Activated CD8-positive, alpha-beta memory T cell treated with anti-CD3 and anti-CD28 coated beads for 36 hours (primary cell): ENCODE data around the gene SOHLH2. TPM values are rescaled to one million over a fixed set of nuclear protein-coding genes. Genes with fewer than 3 reads are reported as not detected.

Source experiments
- CTCF ChIA-PET: fragments of 350-600 bp; sonication (Branson Sonifier 250); formaldehyde crosslinking; loops from one replicate; lab custom pipeline; 2021; ENCODE audit warnings: antibody characterized with exemption; lab: Charles Lee
- POLR2A ChIA-PET: fragments of 350-600 bp; sonication (Branson Sonifier 250); formaldehyde crosslinking; loops from one replicate; lab custom pipeline; 2021; ENCODE audit warnings: antibody characterized with exemption; lab: Charles Lee
- total RNA-seq, 2 experiments: library from RNA; stranded (reverse); gene quantifications; one replicate each; pipeline ENCODE4 v1.2.3, GENCODE V29; 2021

Gene SOHLH2
- not detected for total RNA-seq

- POLR2A ChIA-PET: no interaction called here
- CTCF ChIA-PET: no interaction called here
These were observed at the start of gene SOHLH2 for GRCh38 chr13:36214163-36214921. TSS of gene SOHLH2 (minus strand) at chr13:36214556. CDS start at chr13:36214526, 30 bp downstream.

GRCh38 chr13:36261976-36262375, 47.6 kb upstream of the SOHLH2 start:
- CTCF ChIA-PET: no interaction called here

GRCh38 chr13:36261011-36261410, 46.7 kb upstream of the SOHLH2 start:
- ChIA-PET POLR2A (no interaction called here), CTCF (no interaction called here)

More at GRCh38 chr13:36261976-36262375, 47.6 kb upstream of the SOHLH2 start:
- POLR2A ChIA-PET: no interaction called here

GRCh38 chr13:36259361-36260137, 45.2 kb upstream of the SOHLH2 start:
- POLR2A ChIA-PET: no interaction called here

GRCh38 chr13:36258831-36259230, 44.5 kb upstream of the SOHLH2 start:
- ChIA-PET CTCF (no interaction called here), POLR2A (no interaction called here)

More at GRCh38 chr13:36259361-36260137, 45.2 kb upstream of the SOHLH2 start:
- CTCF ChIA-PET: no interaction called here

- ChIA-PET CTCF (no interaction called here), POLR2A (no interaction called here)
These were observed 37.2 kb upstream of the SOHLH2 start for GRCh38 chr13:36251526-36251925.

- ChIA-PET POLR2A (no interaction called here), CTCF (no interaction called here)
These were observed 36.7 kb upstream of the SOHLH2 start for GRCh38 chr13:36251017-36251416.

GRCh38 chr13:36248700-36249099, 34.3 kb upstream of the SOHLH2 start:
- CTCF ChIA-PET: no interaction called here
- POLR2A ChIA-PET: no interaction called here

- ChIA-PET CTCF (no interaction called here), POLR2A (no interaction called here)
These were observed 30.6 kb upstream of the SOHLH2 start for GRCh38 chr13:36244990-36245389.

GRCh38 chr13:36244073-36244472, 29.7 kb upstream of the SOHLH2 start:
- POLR2A ChIA-PET: no interaction called here
- CTCF ChIA-PET: no interaction called here

- ChIA-PET POLR2A (no interaction called here), CTCF (no interaction called here)
These were observed 28.4 kb upstream of the SOHLH2 start for GRCh38 chr13:36242761-36243160.

GRCh38 chr13:36231236-36231635, 16.9 kb upstream of the SOHLH2 start:
- ChIA-PET CTCF (interaction anchor here (0.6 kb wide), 1 partner anchor 51 kb away, joined by 3 read pairs; no protein-coding TSS in a partner anchor), POLR2A (no interaction called here)

GRCh38 chr13:36224730-36225129, 10.4 kb upstream of the SOHLH2 start:
- CTCF ChIA-PET: no interaction called here
- POLR2A ChIA-PET: no interaction called here

GRCh38 chr13:36219883-36220282, 5.5 kb upstream of the SOHLH2 start:
- CTCF ChIA-PET: no interaction called here
- POLR2A ChIA-PET: no interaction called here

GRCh38 chr13:36217456-36217855, 3.1 kb upstream of the SOHLH2 start:
- CTCF ChIA-PET: no interaction called here
- POLR2A ChIA-PET: no interaction called here

GRCh38 chr13:36212789-36213188, 1.6 kb downstream of the SOHLH2 start:
- ChIA-PET CTCF (no interaction called here), POLR2A (no interaction called here)

GRCh38 chr13:36211567-36211966, 2.8 kb downstream of the SOHLH2 start:
- CTCF ChIA-PET: no interaction called here
- POLR2A ChIA-PET: no interaction called here

- POLR2A ChIA-PET: no interaction called here
These were observed 3.6 kb downstream of the SOHLH2 start for GRCh38 chr13:36210738-36211137.

GRCh38 chr13:36207672-36208071, 6.7 kb downstream of the SOHLH2 start:
- POLR2A ChIA-PET: no interaction called here
- CTCF ChIA-PET: no interaction called here

More at GRCh38 chr13:36210738-36211137, 3.6 kb downstream of the SOHLH2 start:
- CTCF ChIA-PET: no interaction called here

GRCh38 chr13:36193151-36193855, 21.1 kb downstream of the SOHLH2 start:
- CTCF ChIA-PET: no interaction called here
- POLR2A ChIA-PET: no interaction called here
